HCT116 (cell line): ENCODE measurements around the gene GNG12. TPM values are rescaled to one million over a fixed set of nuclear protein-coding genes. Genes with fewer than 3 reads are reported as not detected.

Source experiments
- ATAC-seq: fragments of 200-7000 bp; cut with Tn5 transposase; 2 replicates; pipeline ENCODE4 v1.9.1; 2020; ENCODE audit warnings: mild to moderate bottlenecking, moderate library complexity
- BruUV-seq: library from RNA; stranded (reverse); fragments of 400-500 nt; replicated peaks from 2 replicates; lab custom pipeline; 2021; lab: Mats Ljungman, UMichigan
- CTCF ChIA-PET: fragments of 300-600 bp; sonication (Branson Sonifier 250); formaldehyde crosslinking; loops from one replicate; lab custom pipeline; 2021; ENCODE audit warnings: antibody characterized with exemption; lab: Charles Lee
- POLR2A ChIA-PET: fragments of 300-600, 350-600 bp; sonication (Branson Sonifier 250); formaldehyde crosslinking; loops from one replicate; lab custom pipeline; 2021; ENCODE audit warnings: antibody characterized with exemption; lab: Charles Lee
- RAD21 ChIA-PET, 2 experiments: fragments of 300-600 bp; sonication (Branson Sonifier 250); formaldehyde crosslinking; loops; one replicate each; lab custom pipeline; 2023; ENCODE audit warnings: low total read pairs in 2 of 2; ENCODE audit not compliant: uncharacterized antibody in 2 of 2, unreplicated experiment in 2 of 2, low non-redundant PET in 1 of 2; lab: Charles Lee
- DNase-seq: peaks from one replicate; pipeline ENCODE4 v3.0.0-alpha.2; 2010; ENCODE audit warnings: low read depth, low spot score
- H2AFZ ChIP-seq: fragments of 200-600 bp; shearing (Covaris generic), sonication (generic); 2 replicates; pipeline ENCODE4 v1.6.1; 2017; ENCODE audit warnings: low read depth, mixed run types, mixed read lengths, antibody characterized with exemption, low read length; ENCODE audit not compliant: poor library complexity, severe bottlenecking
- H3K27ac ChIP-seq: 2 replicates; pipeline ENCODE4 v1.5.1; 2012; ENCODE audit warnings: low read depth, low read length
- H3K27me3 ChIP-seq: fragments of 200-600 bp; sonication (generic); 2 replicates; pipeline ENCODE4 v1.6.1; 2016; ENCODE audit warnings: mixed run types, low read length, mixed read lengths; ENCODE audit not compliant: insufficient read depth
- H3K36me3 ChIP-seq, 2 experiments: fragments of 200-500 bp in 1 of 2; fragments of 200-600 bp in 1 of 2; sonication (Bioruptor generic) in 1 of 2; sonication (generic) in 1 of 2; 2 replicates each; pipeline versions ENCODE4 v1.5.1 to v1.6.1; 2014 to 2016; ENCODE audit warnings: low read length in 2 of 2, inconsistent platforms in 1 of 2, mixed read lengths in 1 of 2, mixed run types in 1 of 2; ENCODE audit not compliant: insufficient read depth in 2 of 2, control insufficient read depth in 1 of 2
- H3K4me1 ChIP-seq, 2 experiments: fragments of 200-600 bp in 1 of 2; sonication (generic) in 1 of 2; 2 replicates each; pipeline versions ENCODE4 v1.5.1 to v1.6.1; 2012 to 2017; ENCODE audit warnings: low read length in 2 of 2, inconsistent platforms in 1 of 2, mild to moderate bottlenecking in 1 of 2, mixed read lengths in 1 of 2, mixed run types in 1 of 2, moderate library complexity in 1 of 2; ENCODE audit not compliant: insufficient read depth in 2 of 2, control insufficient read depth in 1 of 2
- H3K4me2 ChIP-seq: fragments of 200-600 bp; sonication (generic); 2 replicates; pipeline ENCODE4 v1.6.1; 2017; ENCODE audit warnings: mixed run types, low read length, mixed read lengths
- H3K4me3 ChIP-seq, 2 experiments: fragments of 200-600 bp in 1 of 2; sonication (generic) in 1 of 2; replicated peaks in 1 of 2; 2 replicates each; pipeline ENCODE4 v1.5.1; 2011 to 2016; ENCODE audit warnings: low read length in 2 of 2, control low read depth in 1 of 2, low read depth in 1 of 2, mild to moderate bottlenecking in 1 of 2, mixed read lengths in 1 of 2, mixed run types in 1 of 2
- H3K79me2 ChIP-seq: fragments of 200-600 bp; sonication (generic); 2 replicates; pipeline ENCODE4 v1.6.1; 2017; ENCODE audit warnings: mild to moderate bottlenecking, mixed run types, low read length, moderate library complexity, mixed read lengths; ENCODE audit not compliant: insufficient read depth
- H3K9ac ChIP-seq: fragments of 200-600 bp; sonication (generic); 2 replicates; pipeline ENCODE4 v1.6.1; 2016; ENCODE audit warnings: low read length, mixed read lengths
- H3K9me2 ChIP-seq: fragments of 200-600 bp; sonication (generic), shearing (Covaris generic); 2 replicates; pipeline ENCODE4 v1.6.1; 2017; ENCODE audit warnings: mixed run types, mild to moderate bottlenecking, moderate library complexity; ENCODE audit not compliant: insufficient read depth
- H3K9me3 ChIP-seq, 2 experiments: fragments of 200-500 bp in 1 of 2; fragments of 200-600 bp in 1 of 2; sonication (Bioruptor generic) in 1 of 2; sonication (generic) in 1 of 2; 2 replicates each; pipeline ENCODE4 v1.6.1; 2014 to 2017; ENCODE audit warnings: low read length in 2 of 2, mixed read lengths in 2 of 2, inconsistent platforms in 1 of 2, low read depth in 1 of 2, mild to moderate bottlenecking in 1 of 2, mixed run types in 1 of 2, moderate library complexity in 1 of 2; ENCODE audit not compliant: control insufficient read depth in 1 of 2, insufficient read depth in 1 of 2
- H4K20me1 ChIP-seq: fragments of 200-600 bp; sonication (generic), shearing (Covaris generic); 2 replicates; pipeline ENCODE4 v1.6.1; 2017; ENCODE audit warnings: mixed run types, mild to moderate bottlenecking, moderate library complexity; ENCODE audit not compliant: insufficient read depth
- CBX3 ChIP-seq: IDR thresholded peaks from 2 replicates; pipeline ENCODE4 v1.6.1; 2012; ENCODE audit warnings: low read depth
- EGR1 ChIP-seq: IDR thresholded peaks from 2 replicates; pipeline ENCODE4 v1.6.1; 2012; ENCODE audit warnings: low read depth
- ELF1 ChIP-seq: IDR thresholded peaks from 2 replicates; pipeline ENCODE4 v1.6.1; 2012; ENCODE audit warnings: low read depth, borderline replicate concordance
- EZH2 ChIP-seq: fragments of 200-600 bp; sonication (generic); IDR thresholded peaks from 2 replicates; pipeline ENCODE4 v1.6.1; 2017; ENCODE audit warnings: antibody characterized with exemption, mixed run types
- EZH2phosphoT487 ChIP-seq: fragments of 200-600 bp; IDR thresholded peaks from 2 replicates; pipeline ENCODE4 v1.6.1; 2018; ENCODE audit warnings: antibody characterized with exemption, borderline replicate concordance
- FOSL1 ChIP-seq: IDR thresholded peaks from 2 replicates; pipeline ENCODE4 v1.6.1; 2012; ENCODE audit warnings: low read depth
- JUND ChIP-seq: IDR thresholded peaks from 2 replicates; pipeline ENCODE4 v1.6.1; 2012
- POLR2AphosphoS5 ChIP-seq: IDR thresholded peaks from 2 replicates; pipeline ENCODE4 v1.6.1; 2011; ENCODE audit warnings: mild to moderate bottlenecking, low read depth, low read length, moderate library complexity
- SIN3A ChIP-seq: IDR thresholded peaks from 2 replicates; pipeline ENCODE4 v1.6.1; 2012; ENCODE audit warnings: low read depth
- SP1 ChIP-seq: IDR thresholded peaks from 2 replicates; pipeline ENCODE4 v1.6.1; 2012; ENCODE audit warnings: low read depth
- SRF ChIP-seq: IDR thresholded peaks from 2 replicates; pipeline ENCODE4 v1.6.1; 2012; ENCODE audit warnings: low read depth
- TCF7L2 ChIP-seq: IDR thresholded peaks from 2 replicates; pipeline ENCODE4 v1.7.0; 2011; ENCODE audit warnings: borderline replicate concordance, inconsistent platforms; ENCODE audit not compliant: insufficient read depth, insufficient read length; ENCODE audit errors: extremely low read depth
- YY1 ChIP-seq: IDR thresholded peaks from 2 replicates; pipeline ENCODE4 v1.6.1; 2011; ENCODE audit warnings: low read length, low read depth, moderate library complexity, mild to moderate bottlenecking; ENCODE audit not compliant: insufficient replicate concordance; ENCODE audit errors: extremely low read depth
- ZNF274 ChIP-seq: fragments of 200-500 bp; sonication (Bioruptor generic); IDR thresholded peaks from 2 replicates; pipeline ENCODE4 v1.6.1; 2014; ENCODE audit warnings: mild to moderate bottlenecking, low read depth, low read length, inconsistent platforms
- intact Hi-C: fragments of 100-400 bp; cut with micrococcal nuclease; formaldehyde crosslinking; loops from 2 replicates; pipeline ENCODE4 v1.10.0; 2022
- total RNA-seq: library from RNA; stranded (reverse); gene quantifications from one replicate; pipeline ENCODE4 v1.2.1, GENCODE V29; 2021; ENCODE audit not compliant: unreplicated experiment
- TF ChIP-seq, protein P1 (sequence below): IDR thresholded peaks from 2 replicates; pipeline ENCODE4 v1.6.1; 2012; ENCODE audit warnings: low read depth
- TF ChIP-seq, protein P2 (sequence below): IDR thresholded peaks from 2 replicates; pipeline ENCODE4 v1.6.1; 2012
- TF ChIP-seq, protein P3 (sequence below): IDR thresholded peaks from 2 replicates; pipeline ENCODE4 v1.6.1; 2011; ENCODE audit warnings: mild to moderate bottlenecking, low read length, moderate library complexity; ENCODE audit not compliant: insufficient replicate concordance; ENCODE audit errors: extremely low read depth
- TF ChIP-seq, protein P4 (sequence below), 3 experiments: fragments of 200-600 bp in 1 of 3; sonication (generic) in 1 of 3; IDR thresholded peaks in 2 of 3; conservative IDR thresholded peaks in 1 of 3; 2 replicates each; pipeline ENCODE4 v1.5.1; 2012 to 2017; ENCODE audit warnings: low read depth in 2 of 3, low read length in 2 of 3, antibody characterized with exemption in 1 of 3, borderline replicate concordance in 1 of 3, control low read depth in 1 of 3, mild to moderate bottlenecking in 1 of 3, mixed read lengths in 1 of 3, mixed run types in 1 of 3, moderate library complexity in 1 of 3; ENCODE audit not compliant: insufficient read depth in 1 of 3

GNG12 gene
- total RNA-seq, 1 experiment from 2014 or later, result 49.6 TPM

DNA sequence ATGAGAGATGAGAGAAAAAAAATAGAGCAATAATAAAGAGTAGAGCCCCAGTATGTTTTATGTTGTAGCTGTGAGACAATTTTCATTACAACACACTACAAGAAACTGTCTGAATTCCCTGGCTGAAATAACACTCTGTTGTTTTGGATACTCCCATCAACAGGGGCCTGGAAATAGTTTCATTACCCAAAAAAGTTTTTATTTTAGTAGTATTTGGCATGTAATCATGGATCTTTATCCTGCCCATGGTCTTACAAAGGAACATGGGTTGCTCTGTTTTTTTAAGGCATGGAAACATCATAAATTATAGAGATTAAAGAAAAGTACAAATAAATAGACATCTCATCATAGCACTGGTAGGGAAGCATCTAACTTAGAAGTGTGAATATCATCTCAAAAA, 56.3 kb downstream of the GNG12 start:
- H3K4me3 ChIP-seq, result no peak overlapping the region
- ChIA-PET CTCF (interaction anchor here (1.1 kb wide), 1 partner anchor 16 kb away, joined by 3 read pairs; no protein-coding TSS in a partner anchor), POLR2A (interaction anchor here (0.5 kb wide), 1 partner anchor 41 kb away, joined by 7 read pairs; no protein-coding TSS in a partner anchor), RAD21 (no interaction called here)
- ATAC-seq (no peak), DNase-seq (no peak)
- H3K9ac ChIP-seq, result no peak overlapping the region
- H3K9me2 ChIP-seq, result no peaks in the 10 kb centered on the region
- peaks cover 11% of the 10 kb centered on the region; the same call in 1 of the 2 replicates for H3K79me2 ChIP-seq
- intact Hi-C loops, result no loop called here
- H2AFZ ChIP-seq, result no peak overlapping the region
- H3K9me3 ChIP-seq, result no peaks in the 10 kb centered on the region
- H3K27me3 ChIP-seq, result no peaks in the 10 kb centered on the region
- no TSS peak for BruUV-seq
- no peaks in the 10 kb centered on the region for H3K4me1 ChIP-seq
- H4K20me1 ChIP-seq, result no peaks in the 10 kb centered on the region
- H3K36me3 ChIP-seq, result no peaks in the 10 kb centered on the region; a peak in 1 of 4 replicates
- no peak overlapping the region for H3K4me2 ChIP-seq
- H3K27ac ChIP-seq, result no peak overlapping the region
- TF ChIP-seq EZH2 (no peak), EGR1 (no peak), EZH2phosphoT487 (no peak), ELF1 (no peak), SIN3A (no peak), POLR2AphosphoS5 (no peak), ZNF274 (no peak), SP1 (no peak), TCF7L2 (no peak), YY1 (no peak), CBX3 (no peak), JUND (no peak), FOSL1 (no peak), SRF (no peak)
- TF ChIP-seq, protein P1, sequence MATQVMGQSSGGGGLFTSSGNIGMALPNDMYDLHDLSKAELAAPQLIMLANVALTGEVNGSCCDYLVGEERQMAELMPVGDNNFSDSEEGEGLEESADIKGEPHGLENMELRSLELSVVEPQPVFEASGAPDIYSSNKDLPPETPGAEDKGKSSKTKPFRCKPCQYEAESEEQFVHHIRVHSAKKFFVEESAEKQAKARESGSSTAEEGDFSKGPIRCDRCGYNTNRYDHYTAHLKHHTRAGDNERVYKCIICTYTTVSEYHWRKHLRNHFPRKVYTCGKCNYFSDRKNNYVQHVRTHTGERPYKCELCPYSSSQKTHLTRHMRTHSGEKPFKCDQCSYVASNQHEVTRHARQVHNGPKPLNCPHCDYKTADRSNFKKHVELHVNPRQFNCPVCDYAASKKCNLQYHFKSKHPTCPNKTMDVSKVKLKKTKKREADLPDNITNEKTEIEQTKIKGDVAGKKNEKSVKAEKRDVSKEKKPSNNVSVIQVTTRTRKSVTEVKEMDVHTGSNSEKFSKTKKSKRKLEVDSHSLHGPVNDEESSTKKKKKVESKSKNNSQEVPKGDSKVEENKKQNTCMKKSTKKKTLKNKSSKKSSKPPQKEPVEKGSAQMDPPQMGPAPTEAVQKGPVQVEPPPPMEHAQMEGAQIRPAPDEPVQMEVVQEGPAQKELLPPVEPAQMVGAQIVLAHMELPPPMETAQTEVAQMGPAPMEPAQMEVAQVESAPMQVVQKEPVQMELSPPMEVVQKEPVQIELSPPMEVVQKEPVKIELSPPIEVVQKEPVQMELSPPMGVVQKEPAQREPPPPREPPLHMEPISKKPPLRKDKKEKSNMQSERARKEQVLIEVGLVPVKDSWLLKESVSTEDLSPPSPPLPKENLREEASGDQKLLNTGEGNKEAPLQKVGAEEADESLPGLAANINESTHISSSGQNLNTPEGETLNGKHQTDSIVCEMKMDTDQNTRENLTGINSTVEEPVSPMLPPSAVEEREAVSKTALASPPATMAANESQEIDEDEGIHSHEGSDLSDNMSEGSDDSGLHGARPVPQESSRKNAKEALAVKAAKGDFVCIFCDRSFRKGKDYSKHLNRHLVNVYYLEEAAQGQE, result no peak
- TF ChIP-seq, protein P2, sequence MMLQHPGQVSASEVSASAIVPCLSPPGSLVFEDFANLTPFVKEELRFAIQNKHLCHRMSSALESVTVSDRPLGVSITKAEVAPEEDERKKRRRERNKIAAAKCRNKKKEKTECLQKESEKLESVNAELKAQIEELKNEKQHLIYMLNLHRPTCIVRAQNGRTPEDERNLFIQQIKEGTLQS, result no peak
- TF ChIP-seq, protein P3, sequence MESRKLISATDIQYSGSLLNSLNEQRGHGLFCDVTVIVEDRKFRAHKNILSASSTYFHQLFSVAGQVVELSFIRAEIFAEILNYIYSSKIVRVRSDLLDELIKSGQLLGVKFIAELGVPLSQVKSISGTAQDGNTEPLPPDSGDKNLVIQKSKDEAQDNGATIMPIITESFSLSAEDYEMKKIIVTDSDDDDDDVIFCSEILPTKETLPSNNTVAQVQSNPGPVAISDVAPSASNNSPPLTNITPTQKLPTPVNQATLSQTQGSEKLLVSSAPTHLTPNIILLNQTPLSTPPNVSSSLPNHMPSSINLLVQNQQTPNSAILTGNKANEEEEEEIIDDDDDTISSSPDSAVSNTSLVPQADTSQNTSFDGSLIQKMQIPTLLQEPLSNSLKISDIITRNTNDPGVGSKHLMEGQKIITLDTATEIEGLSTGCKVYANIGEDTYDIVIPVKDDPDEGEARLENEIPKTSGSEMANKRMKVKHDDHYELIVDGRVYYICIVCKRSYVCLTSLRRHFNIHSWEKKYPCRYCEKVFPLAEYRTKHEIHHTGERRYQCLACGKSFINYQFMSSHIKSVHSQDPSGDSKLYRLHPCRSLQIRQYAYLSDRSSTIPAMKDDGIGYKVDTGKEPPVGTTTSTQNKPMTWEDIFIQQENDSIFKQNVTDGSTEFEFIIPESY, result no peak
- TF ChIP-seq, protein P4, sequence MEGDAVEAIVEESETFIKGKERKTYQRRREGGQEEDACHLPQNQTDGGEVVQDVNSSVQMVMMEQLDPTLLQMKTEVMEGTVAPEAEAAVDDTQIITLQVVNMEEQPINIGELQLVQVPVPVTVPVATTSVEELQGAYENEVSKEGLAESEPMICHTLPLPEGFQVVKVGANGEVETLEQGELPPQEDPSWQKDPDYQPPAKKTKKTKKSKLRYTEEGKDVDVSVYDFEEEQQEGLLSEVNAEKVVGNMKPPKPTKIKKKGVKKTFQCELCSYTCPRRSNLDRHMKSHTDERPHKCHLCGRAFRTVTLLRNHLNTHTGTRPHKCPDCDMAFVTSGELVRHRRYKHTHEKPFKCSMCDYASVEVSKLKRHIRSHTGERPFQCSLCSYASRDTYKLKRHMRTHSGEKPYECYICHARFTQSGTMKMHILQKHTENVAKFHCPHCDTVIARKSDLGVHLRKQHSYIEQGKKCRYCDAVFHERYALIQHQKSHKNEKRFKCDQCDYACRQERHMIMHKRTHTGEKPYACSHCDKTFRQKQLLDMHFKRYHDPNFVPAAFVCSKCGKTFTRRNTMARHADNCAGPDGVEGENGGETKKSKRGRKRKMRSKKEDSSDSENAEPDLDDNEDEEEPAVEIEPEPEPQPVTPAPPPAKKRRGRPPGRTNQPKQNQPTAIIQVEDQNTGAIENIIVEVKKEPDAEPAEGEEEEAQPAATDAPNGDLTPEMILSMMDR (IDR thresholded peaks at IDR 0.05 in 2 of 3, conservative IDR thresholded peaks at IDR 0.05 in 1 of 3; ENCODE audit: borderline replicate concordance in 1 of 3, insufficient read depth in 1 of 3, low read depth in 2 of 3, low read length in 2 of 3), result no peak
- TF ChIP-seq, all 23 proteins: peak for 0
